HUDEP-2 (cell line): ENCODE data around the gene SH2D4B.

Experiments
- DNase-seq, 76 experiments: peaks; one replicate each; lab custom pipeline; 2025; ENCODE audit not compliant: unreplicated experiment in 76 of 76; lab: John Stamatoyannopoulos, UW

SH2D4B gene

GRCh38 chr10:80614576-80615416, 77.1 kb downstream of the SH2D4B start:
- DNase-seq: no peak

GRCh38 chr10:80617807-80618206, 80.1 kb downstream of the SH2D4B start:
- peak in 1 of 76 experiments; percentile 13 for DNase-seq

- no peak for DNase-seq
These were observed 81.3 kb downstream of the SH2D4B start for GRCh38 chr10:80619036-80619435.

GRCh38 chr10:80622153-80622552, 84.5 kb downstream of the SH2D4B start:
- no peak for DNase-seq

- DNase-seq: no peak
These were observed 92.6 kb downstream of the SH2D4B start for GRCh38 chr10:80630324-80630723.

GRCh38 chr10:80632742-80633141, 95.0 kb downstream of the SH2D4B start:
- no peak for DNase-seq

GRCh38 chr10:80633383-80633860, 95.7 kb downstream of the SH2D4B start:
- DNase-seq: no peak

GRCh38 chr10:80633910-80634309, 96.2 kb downstream of the SH2D4B start:
- DNase-seq: no peak

GRCh38 chr10:80642661-80643060, 105.0 kb downstream of the SH2D4B start:
- DNase-seq: no peak

GRCh38 chr10:80646366-80646765, 108.7 kb downstream of the SH2D4B start:
- DNase-seq: no peak

GRCh38 chr10:80647173-80647833, 109.6 kb downstream of the SH2D4B start:
- no peak for DNase-seq

- no peak for DNase-seq
These were observed 110.4 kb downstream of the SH2D4B start for GRCh38 chr10:80648106-80648505.

- DNase-seq: no peak
These were observed 111.5 kb downstream of the SH2D4B start for GRCh38 chr10:80649183-80649582.

GRCh38 chr10:80655898-80656297, 118.2 kb downstream of the SH2D4B start:
- DNase-seq: no peak

- no peak for DNase-seq
These were observed 120.4 kb downstream of the SH2D4B start for GRCh38 chr10:80658068-80658467.

- no peak for DNase-seq
These were observed 121.6 kb downstream of the SH2D4B start for GRCh38 chr10:80659289-80659688.

GRCh38 chr10:80660266-80660665, 122.6 kb downstream of the SH2D4B start:
- DNase-seq: no peak

- DNase-seq: no peak
These were observed 123.0 kb downstream of the SH2D4B start for GRCh38 chr10:80660736-80661135.

- no peak for DNase-seq
These were observed 123.8 kb downstream of the SH2D4B start for GRCh38 chr10:80661526-80661925.

GRCh38 chr10:80662429-80663261, 124.9 kb downstream of the SH2D4B start:
- peak in 51 of 76 experiments; percentile 1 to 66 (median 30) for DNase-seq

- DNase-seq: peak in 49 of 76 experiments; percentile 3 to 66 (median 27)
These were observed 126.5 kb downstream of the SH2D4B start for GRCh38 chr10:80664071-80664680.
